ENCODE measurements around the gene FLVCR2.

The FLVCR2 gene

GRCh38 chr14:75626396-75626795, 48.0 kb downstream of the FLVCR2 start:
- peaks cover 17% of the 10 kb centered on the region for H3K4me1 ChIP-seq (ENCODE audit: control insufficient read depth, low read length)
- H3K4me3 ChIP-seq (ENCODE audit: low read length), result no peak overlapping the region
- no peaks in the 10 kb centered on the region for H3K36me3 ChIP-seq (ENCODE audit: control insufficient read depth, low read length)
- H3K9me2 ChIP-seq (replicated peaks; ENCODE audit: control insufficient read depth, low read length), result no peaks in the 10 kb centered on the region
- H3K27ac ChIP-seq (ENCODE audit: low read depth, low read length), result no peak overlapping the region
- peaks cover 4% of the 10 kb centered on the region; the same call in 1 of the 2 replicates for H3K27me3 ChIP-seq (ENCODE audit: control insufficient read depth, low read length)
- no peaks in the 10 kb centered on the region for H4K20me1 ChIP-seq (ENCODE audit: control insufficient read depth, insufficient read depth, low read depth, low read length)
- TF ChIP-seq EZH2phosphoT487 (IDR thresholded peaks at IDR 0.05; ENCODE audit: borderline replicate concordance, low read length), result no peak
- no peak for TF ChIP-seq CTCF (IDR thresholded peaks at IDR 0.05; ENCODE audit: low read depth, low read length, poor library complexity, severe bottlenecking)
- no peaks in the 10 kb centered on the region for H3K9me3 ChIP-seq (ENCODE audit: control insufficient read depth, insufficient read depth, low read length)
- H3F3A ChIP-seq (ENCODE audit: control insufficient read depth, insufficient read depth), result no peaks in the 10 kb centered on the region
- H3K4me2 ChIP-seq (ENCODE audit: low read length), result no peak overlapping the region
- no peaks in the 10 kb centered on the region for H3K79me2 ChIP-seq (ENCODE audit: control insufficient read depth, low read length)

- H3K27ac ChIP-seq (ENCODE audit: low read depth, low read length), result no peak overlapping the region
- H4K20me1 ChIP-seq (ENCODE audit: control insufficient read depth, insufficient read depth, low read depth, low read length), result no peaks in the 10 kb centered on the region
- H3K79me2 ChIP-seq (ENCODE audit: control insufficient read depth, low read length), result no peaks in the 10 kb centered on the region
- no peak for TF ChIP-seq EZH2phosphoT487 (IDR thresholded peaks at IDR 0.05; ENCODE audit: borderline replicate concordance, low read length)
- no peak for TF ChIP-seq CTCF (IDR thresholded peaks at IDR 0.05; ENCODE audit: low read depth, low read length, poor library complexity, severe bottlenecking)
- H3K9me3 ChIP-seq (ENCODE audit: control insufficient read depth, insufficient read depth, low read length), result no peaks in the 10 kb centered on the region
- H3K4me2 ChIP-seq (ENCODE audit: low read length), result no peak overlapping the region
- peaks cover 17% of the 10 kb centered on the region for H3K4me1 ChIP-seq (ENCODE audit: control insufficient read depth, low read length)
- H3K9me2 ChIP-seq (replicated peaks; ENCODE audit: control insufficient read depth, low read length), result no peaks in the 10 kb centered on the region
- H3K36me3 ChIP-seq (ENCODE audit: control insufficient read depth, low read length), result no peaks in the 10 kb centered on the region
- H3K27me3 ChIP-seq (ENCODE audit: control insufficient read depth, low read length), result peaks cover 9% of the 10 kb centered on the region; the same call in 1 of the 2 replicates
- no peak overlapping the region for H3K4me3 ChIP-seq (ENCODE audit: low read length)
- H3F3A ChIP-seq (ENCODE audit: control insufficient read depth, insufficient read depth), result no peaks in the 10 kb centered on the region
Measured at GRCh38 chr14:75626863-75627262, 48.4 kb downstream of the FLVCR2 start.

GRCh38 chr14:75627406-75627805, 49.0 kb downstream of the FLVCR2 start:
- Histone ChIP-seq H3K9me2 (replicated peaks; ENCODE audit: control insufficient read depth, low read length) (no peaks in the 10 kb centered on the region), H3K4me1 (ENCODE audit: control insufficient read depth, low read length) (peaks cover 17% of the 10 kb centered on the region), H3K4me3 (ENCODE audit: low read length) (no peak overlapping the region), H3K27me3 (ENCODE audit: control insufficient read depth, low read length) (peaks cover 12% of the 10 kb centered on the region; the same call in 1 of the 2 replicates), H3K79me2 (ENCODE audit: control insufficient read depth, low read length) (no peaks in the 10 kb centered on the region), H3K9me3 (ENCODE audit: control insufficient read depth, insufficient read depth, low read length) (no peaks in the 10 kb centered on the region), H3K4me2 (ENCODE audit: low read length) (no peak overlapping the region), H3K36me3 (ENCODE audit: control insufficient read depth, low read length) (no peaks in the 10 kb centered on the region), H3K27ac (ENCODE audit: low read depth, low read length) (no peak overlapping the region), H3F3A (ENCODE audit: control insufficient read depth, insufficient read depth) (no peaks in the 10 kb centered on the region), H4K20me1 (ENCODE audit: control insufficient read depth, insufficient read depth, low read depth, low read length) (no peaks in the 10 kb centered on the region)
- no peak for TF ChIP-seq EZH2phosphoT487 (IDR thresholded peaks at IDR 0.05; ENCODE audit: borderline replicate concordance, low read length)
- no peak for TF ChIP-seq CTCF (IDR thresholded peaks at IDR 0.05; ENCODE audit: low read depth, low read length, poor library complexity, severe bottlenecking)

All from DOHH2 (cell line).